ENCODE results near the gene SSH2.
A peak's percentile ranks its signal among the peaks of the same experiment; 100 is the strongest.

The SSH2 gene

GRCh38 chr17:29589524-29590410, 340.3 kb downstream of the SSH2 start, which contains the start of gene GIT1:
Gene GIT1 (minus strand): TSS chr17:29589648. CDS start chr17:29589378, 270 bp downstream.
- TF ChIP-seq, protein P1, sequence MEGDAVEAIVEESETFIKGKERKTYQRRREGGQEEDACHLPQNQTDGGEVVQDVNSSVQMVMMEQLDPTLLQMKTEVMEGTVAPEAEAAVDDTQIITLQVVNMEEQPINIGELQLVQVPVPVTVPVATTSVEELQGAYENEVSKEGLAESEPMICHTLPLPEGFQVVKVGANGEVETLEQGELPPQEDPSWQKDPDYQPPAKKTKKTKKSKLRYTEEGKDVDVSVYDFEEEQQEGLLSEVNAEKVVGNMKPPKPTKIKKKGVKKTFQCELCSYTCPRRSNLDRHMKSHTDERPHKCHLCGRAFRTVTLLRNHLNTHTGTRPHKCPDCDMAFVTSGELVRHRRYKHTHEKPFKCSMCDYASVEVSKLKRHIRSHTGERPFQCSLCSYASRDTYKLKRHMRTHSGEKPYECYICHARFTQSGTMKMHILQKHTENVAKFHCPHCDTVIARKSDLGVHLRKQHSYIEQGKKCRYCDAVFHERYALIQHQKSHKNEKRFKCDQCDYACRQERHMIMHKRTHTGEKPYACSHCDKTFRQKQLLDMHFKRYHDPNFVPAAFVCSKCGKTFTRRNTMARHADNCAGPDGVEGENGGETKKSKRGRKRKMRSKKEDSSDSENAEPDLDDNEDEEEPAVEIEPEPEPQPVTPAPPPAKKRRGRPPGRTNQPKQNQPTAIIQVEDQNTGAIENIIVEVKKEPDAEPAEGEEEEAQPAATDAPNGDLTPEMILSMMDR (IDR thresholded peaks at IDR 0.05; ENCODE audit: insufficient read depth, low read length, poor library complexity, severe bottlenecking): no peak
- no peak for TF ChIP-seq EZH2phosphoT487 (conservative IDR thresholded peaks at IDR 0.05; ENCODE audit: low read length)
- Histone ChIP-seq H3K9me3 (ENCODE audit: insufficient read depth, low read length) (no peaks in the 10 kb centered on the region), H3K27me3 (ENCODE audit: low read length) (no peaks in the 10 kb centered on the region), H3K4me3 (ENCODE audit: insufficient read depth, low read length, poor library complexity, severe bottlenecking) (peak within 1 kb of the TSS; percentile 81), H3K36me3 (ENCODE audit: low read length) (no peaks in the 10 kb centered on the region), H3K9me2 (replicated peaks; ENCODE audit: insufficient read depth, low read length) (no peaks in the 10 kb centered on the region), H4K20me1 (ENCODE audit: low read depth, low read length) (no peaks in the 10 kb centered on the region; the same call in 1 of the 2 replicates), H2AFZ (ENCODE audit: low read depth, low read length, severe bottlenecking) (peak within 1 kb of the TSS; percentile 86), H3K27ac (ENCODE audit: low read depth, low read length) (peak within 1 kb of the TSS; percentile 78), H3F3A (ENCODE audit: insufficient read depth) (peaks cover 27% of the 10 kb centered on the region), H3K9ac (ENCODE audit: low read length) (peak within 1 kb of the TSS; percentile 88), H3K4me2 (ENCODE audit: low read depth, low read length, poor library complexity, severe bottlenecking) (peak within 1 kb of the TSS; percentile 93), H3K79me2 (ENCODE audit: insufficient read depth, low read length) (peaks cover 42% of the 10 kb centered on the region)

DNA sequence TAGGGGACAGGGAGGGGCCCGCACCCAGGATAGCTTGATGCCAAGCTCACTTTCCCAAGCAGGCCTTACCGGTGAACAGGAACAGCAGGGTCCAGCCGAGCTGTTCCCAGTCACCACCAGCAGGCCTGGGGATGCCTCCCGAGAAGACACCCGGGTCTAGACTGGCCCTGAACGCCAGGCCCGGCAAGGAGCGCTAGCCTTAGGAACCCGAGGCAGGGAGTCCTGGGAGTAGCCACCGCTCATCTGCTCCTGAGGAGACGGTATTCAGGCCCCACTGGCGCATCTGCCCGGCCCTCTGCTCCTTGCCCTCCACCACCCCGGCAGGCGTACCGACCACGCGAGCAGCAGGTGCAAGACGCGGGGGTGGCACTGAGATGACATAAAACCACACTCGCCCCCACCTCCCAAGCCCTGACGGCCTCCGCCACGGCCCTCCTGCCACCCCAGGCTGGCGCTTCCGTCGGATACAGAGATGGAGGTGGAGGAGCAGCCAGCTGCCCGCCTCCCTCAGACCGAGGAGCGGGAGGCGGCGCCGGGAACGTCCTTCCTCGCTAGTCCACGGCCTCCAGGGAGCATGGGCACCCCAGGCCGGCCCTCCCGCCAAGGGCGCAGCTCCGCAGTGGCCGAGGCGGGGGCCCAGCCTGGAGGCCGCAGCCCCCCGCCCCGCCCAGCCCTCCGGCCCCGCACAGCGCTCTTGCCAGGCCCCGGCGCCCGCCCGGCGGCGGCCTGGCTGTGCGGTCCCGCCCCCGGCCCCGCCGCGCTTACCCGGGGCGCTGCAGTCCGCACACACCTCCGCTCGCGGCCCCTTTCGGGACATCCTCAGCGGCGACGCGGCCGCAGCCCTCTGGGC, 341.2 kb downstream of the SSH2 start:
- TF ChIP-seq EZH2phosphoT487 (conservative IDR thresholded peaks at IDR 0.05; ENCODE audit: low read length): no peak
- H3K36me3 ChIP-seq (ENCODE audit: low read length): no peaks in the 10 kb centered on the region
- H3K4me2 ChIP-seq (ENCODE audit: low read depth, low read length, poor library complexity, severe bottlenecking): peak overlapping the region; percentile 89
- H3K27ac ChIP-seq (ENCODE audit: low read depth, low read length): peak overlapping the region; percentile 53
- no peaks in the 10 kb centered on the region for H3K9me3 ChIP-seq (ENCODE audit: insufficient read depth, low read length)
- no peaks in the 10 kb centered on the region for H3K9me2 ChIP-seq (replicated peaks; ENCODE audit: insufficient read depth, low read length)
- peak overlapping the region; percentile 88 for H3K9ac ChIP-seq (ENCODE audit: low read length)
- H3F3A ChIP-seq (ENCODE audit: insufficient read depth): peaks cover 27% of the 10 kb centered on the region
- H3K27me3 ChIP-seq (ENCODE audit: low read length): no peaks in the 10 kb centered on the region
- H3K79me2 ChIP-seq (ENCODE audit: insufficient read depth, low read length): peaks cover 52% of the 10 kb centered on the region
- H3K4me3 ChIP-seq (ENCODE audit: insufficient read depth, low read length, poor library complexity, severe bottlenecking): peak overlapping the region; percentile 81
- no peak overlapping the region for H2AFZ ChIP-seq (ENCODE audit: low read depth, low read length, severe bottlenecking)
- H4K20me1 ChIP-seq (ENCODE audit: low read depth, low read length): no peaks in the 10 kb centered on the region

DNA sequence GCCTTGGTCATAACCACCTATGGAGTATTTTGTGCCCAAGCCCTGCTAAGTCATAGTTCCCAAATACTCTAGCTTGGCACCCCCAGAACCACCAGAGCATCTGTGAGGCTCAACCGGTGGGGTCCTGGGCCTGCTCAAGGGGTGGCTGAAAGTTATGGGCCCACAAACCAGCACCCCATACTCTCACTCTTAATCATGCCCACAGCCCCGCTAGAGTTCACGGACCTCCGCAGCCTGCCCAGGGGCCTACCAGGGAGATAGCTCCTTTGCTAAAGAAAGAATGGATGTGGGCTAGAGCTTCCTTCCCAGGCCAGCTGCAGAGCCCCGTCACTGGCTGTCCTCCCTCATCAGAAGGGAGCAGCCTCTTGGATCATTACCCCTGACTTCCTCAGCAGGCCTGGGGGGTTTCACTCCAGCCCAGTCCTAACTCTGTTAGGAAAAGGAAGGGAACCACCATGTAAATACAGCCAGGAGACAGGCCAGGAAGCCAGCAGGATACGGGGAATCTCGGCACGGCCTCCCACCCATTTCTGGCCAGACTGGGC, 341.9 kb downstream of the SSH2 start:
- Histone ChIP-seq H3K27ac (ENCODE audit: low read depth, low read length) (peak overlapping the region; percentile 53), H3K9me3 (ENCODE audit: insufficient read depth, low read length) (no peaks in the 10 kb centered on the region), H3K79me2 (ENCODE audit: insufficient read depth, low read length) (peaks cover 57% of the 10 kb centered on the region), H3K36me3 (ENCODE audit: low read length) (no peaks in the 10 kb centered on the region), H3K4me3 (ENCODE audit: insufficient read depth, low read length, poor library complexity, severe bottlenecking) (peak overlapping the region; percentile 81), H3K9ac (ENCODE audit: low read length) (peak overlapping the region; percentile 88), H4K20me1 (ENCODE audit: low read depth, low read length) (no peaks in the 10 kb centered on the region), H3K9me2 (replicated peaks; ENCODE audit: insufficient read depth, low read length) (no peaks in the 10 kb centered on the region), H3K4me2 (ENCODE audit: low read depth, low read length, poor library complexity, severe bottlenecking) (peak overlapping the region; percentile 89), H3F3A (ENCODE audit: insufficient read depth) (peaks cover 27% of the 10 kb centered on the region), H3K27me3 (ENCODE audit: low read length) (no peaks in the 10 kb centered on the region), H2AFZ (ENCODE audit: low read depth, low read length, severe bottlenecking) (no peak overlapping the region)
- TF ChIP-seq, protein P1 (IDR thresholded peaks at IDR 0.05; ENCODE audit: insufficient read depth, low read length, poor library complexity, severe bottlenecking): no peak
- no peak for TF ChIP-seq EZH2phosphoT487 (conservative IDR thresholded peaks at IDR 0.05; ENCODE audit: low read length)

All from SU-DHL-6 (cell line).